Mesendoderm (in vitro differentiated cells): ENCODE data around the gene CDC37. TPM values are rescaled to one million over a fixed set of nuclear protein-coding genes. Genes with fewer than 3 reads are reported as not detected.

Experiments used
- DNase-seq: peaks from one replicate; pipeline ENCODE4 v3.0.0; 2013
- H2AK5ac ChIP-seq: 2 replicates; pipeline ENCODE4 v1.6.1; 2013; ENCODE audit warnings: low read length, inconsistent platforms
- H2BK120ac ChIP-seq: 2 replicates; pipeline ENCODE4 v1.6.1; 2013; ENCODE audit warnings: low read depth, mild to moderate bottlenecking, low read length, moderate library complexity, mixed read lengths
- H2BK15ac ChIP-seq: replicated peaks from 2 replicates; pipeline ENCODE4 v1.6.1; 2013; ENCODE audit warnings: low read depth, mild to moderate bottlenecking, moderate library complexity
- H2BK5ac ChIP-seq: 2 replicates; pipeline ENCODE4 v1.6.1; 2013; ENCODE audit warnings: low read length, inconsistent platforms
- H3K18ac ChIP-seq: 2 replicates; pipeline ENCODE4 v1.6.1; 2013; ENCODE audit warnings: mild to moderate bottlenecking, low read length, mixed read lengths
- H3K23ac ChIP-seq: one replicate; pipeline ENCODE4 v1.6.1; 2013; ENCODE audit warnings: low read length
- H3K27ac ChIP-seq: 2 replicates; pipeline ENCODE4 v1.5.1; 2013; ENCODE audit warnings: low read depth, mild to moderate bottlenecking, inconsistent platforms, low read length, moderate library complexity
- H3K27me3 ChIP-seq: 2 replicates; pipeline ENCODE4 v1.6.1; 2013; ENCODE audit warnings: low read length, control low read depth, mild to moderate bottlenecking, inconsistent platforms; ENCODE audit not compliant: insufficient read depth, poor library complexity
- H3K36me3 ChIP-seq: 2 replicates; pipeline ENCODE4 v1.6.1; 2013; ENCODE audit warnings: low read length, inconsistent platforms; ENCODE audit not compliant: control insufficient read depth, insufficient read depth
- H3K4ac ChIP-seq: one replicate; pipeline ENCODE4 v1.6.1; 2013; ENCODE audit warnings: low read depth, mild to moderate bottlenecking, low read length, moderate library complexity
- H3K4me1 ChIP-seq: 2 replicates; pipeline ENCODE4 v1.6.1; 2013; ENCODE audit warnings: low read depth, low read length, inconsistent platforms; ENCODE audit not compliant: control insufficient read depth
- H3K4me2 ChIP-seq: 2 replicates; pipeline ENCODE4 v1.6.1; 2013; ENCODE audit warnings: low read length
- H3K4me3 ChIP-seq: 2 replicates; pipeline ENCODE4 v1.5.1; 2013; ENCODE audit warnings: mild to moderate bottlenecking, low read length
- H3K56ac ChIP-seq: one replicate; pipeline ENCODE4 v1.6.1; 2013; ENCODE audit warnings: low read length
- H3K79me1 ChIP-seq: 2 replicates; pipeline ENCODE4 v1.6.1; 2013; ENCODE audit warnings: low read length, inconsistent platforms
- H3K79me2 ChIP-seq: 2 replicates; pipeline ENCODE4 v1.6.1; 2013; ENCODE audit warnings: mild to moderate bottlenecking, low read length; ENCODE audit not compliant: control insufficient read depth, insufficient read depth
- H3K9ac ChIP-seq: 2 replicates; pipeline ENCODE4 v1.6.1; 2013; ENCODE audit warnings: low read length, inconsistent platforms
- H4K5ac ChIP-seq: one replicate; pipeline ENCODE4 v1.6.1; 2013; ENCODE audit warnings: low read length
- H4K8ac ChIP-seq: one replicate; pipeline ENCODE4 v1.6.1; 2013; ENCODE audit warnings: low read depth, mild to moderate bottlenecking, control low read depth, low read length, moderate library complexity
- WGBS: extraction: QIAGEN DNeasy Blood & Tissue Kit; methylation state at CpG from one replicate; pipeline ENCODE4 v1.1.7; 2013; ENCODE audit warnings: low lambda C conversion rate, missing lambda C conversion rate; ENCODE audit not compliant: insufficient coverage; ENCODE audit errors: extremely low coverage; 5-methylcytosine and 5-hydroxymethylcytosine counted together
- polyA plus RNA-seq, 2 experiments: library from polyadenylated mRNA; stranded (reverse); fragments of 200-250 nt; gene quantifications; one replicate each; pipeline ENCODE4 v1.2.3, GENCODE V29; 2013

Gene CDC37
- polyA plus RNA-seq (2013, experiment 1 of 2), result 151 TPM
- 153 TPM for polyA plus RNA-seq (2013, experiment 2 of 2)

- peaks cover 20% of the 10 kb centered on the region for H3K79me1 ChIP-seq
- H3K9ac ChIP-seq, result peak within 1 kb of the TSS; percentile 98
- H4K5ac ChIP-seq, result peak within 1 kb of the TSS; percentile 39
- no peak within 1 kb of the TSS for H3K18ac ChIP-seq
- H3K56ac ChIP-seq, result peak within 1 kb of the TSS; percentile 89
- peak within 1 kb of the TSS; percentile 95 for H3K4me2 ChIP-seq
- peak within 1 kb of the TSS; percentile 55 for H2BK5ac ChIP-seq
- peaks cover 1% of the 10 kb centered on the region for H3K36me3 ChIP-seq
- H3K4ac ChIP-seq, result peak within 1 kb of the TSS; percentile 60
- peak; percentile 97 for DNase-seq
- H3K23ac ChIP-seq, result peak within 1 kb of the TSS; percentile 37
- H2BK15ac ChIP-seq, result no peak within 1 kb of the TSS
- peak within 1 kb of the TSS; percentile 99 for H3K4me3 ChIP-seq
- peaks cover 9% of the 10 kb centered on the region for H3K27me3 ChIP-seq
- H2AK5ac ChIP-seq, result no peak within 1 kb of the TSS
- WGBS, result no CpG with 5 or more reads among the region's 69 CpGs
- H2BK120ac ChIP-seq, result no peak within 1 kb of the TSS
- no peaks in the 10 kb centered on the region for H3K4me1 ChIP-seq
- no peak within 1 kb of the TSS for H4K8ac ChIP-seq
- no peak within 1 kb of the TSS for H3K27ac ChIP-seq
- H3K79me2 ChIP-seq, result peaks cover 39% of the 10 kb centered on the region
Measured at GRCh38 chr19:10403137-10404021, at the start of gene CDC37. Gene CDC37, minus strand, starts transcription at chr19:10403542. Its CDS starts 63 bp downstream, at chr19:10403479.

- Histone ChIP-seq H3K36me3 (no peaks in the 10 kb centered on the region), H3K79me1 (no peaks in the 10 kb centered on the region), H3K4me3 (no peak overlapping the region), H3K4me1 (no peaks in the 10 kb centered on the region), H3K9ac (no peak overlapping the region), H2BK15ac (no peak overlapping the region), H3K23ac (no peak overlapping the region), H3K18ac (no peak overlapping the region), H3K4me2 (no peak overlapping the region), H2BK5ac (no peak overlapping the region), H2AK5ac (no peak overlapping the region), H3K56ac (no peak overlapping the region), H4K8ac (no peak overlapping the region), H3K27me3 (no peaks in the 10 kb centered on the region), H4K5ac (no peak overlapping the region), H3K4ac (no peak overlapping the region), H3K79me2 (no peaks in the 10 kb centered on the region), H3K27ac (no peak overlapping the region), H2BK120ac (no peak overlapping the region)
- WGBS, result no CpG with 5 or more reads among the region's 25 CpGs
- DNase-seq, result peak; percentile 55
Measured at GRCh38 chr19:10450853-10451609, 47.7 kb upstream of the CDC37 start.

- H3K4me2 ChIP-seq, result no peak overlapping the region
- no peak overlapping the region for H3K56ac ChIP-seq
- no peak overlapping the region for H3K4me3 ChIP-seq
- H2AK5ac ChIP-seq, result no peak overlapping the region
- H4K5ac ChIP-seq, result no peak overlapping the region
- H3K27me3 ChIP-seq, result no peaks in the 10 kb centered on the region
- H3K79me1 ChIP-seq, result no peaks in the 10 kb centered on the region
- WGBS, result no CpG with 5 or more reads among the region's 14 CpGs
- no peak overlapping the region for H3K23ac ChIP-seq
- H3K18ac ChIP-seq, result no peak overlapping the region
- no peak overlapping the region for H4K8ac ChIP-seq
- H3K9ac ChIP-seq, result no peak overlapping the region
- no peak for DNase-seq
- H2BK5ac ChIP-seq, result no peak overlapping the region
- no peaks in the 10 kb centered on the region for H3K79me2 ChIP-seq
- H3K4ac ChIP-seq, result no peak overlapping the region
- no peak overlapping the region for H3K27ac ChIP-seq
- no peak overlapping the region for H2BK120ac ChIP-seq
- H3K4me1 ChIP-seq, result no peaks in the 10 kb centered on the region
- H3K36me3 ChIP-seq, result no peaks in the 10 kb centered on the region
- H2BK15ac ChIP-seq, result no peak overlapping the region
Measured at GRCh38 chr19:10450191-10450852, 47.0 kb upstream of the CDC37 start.

- no peaks in the 10 kb centered on the region for H3K27me3 ChIP-seq
- H4K8ac ChIP-seq, result no peak overlapping the region
- H3K4ac ChIP-seq, result no peak overlapping the region
- H3K27ac ChIP-seq, result no peak overlapping the region
- no peak overlapping the region for H2BK120ac ChIP-seq
- no peaks in the 10 kb centered on the region for H3K79me2 ChIP-seq
- H3K36me3 ChIP-seq, result no peaks in the 10 kb centered on the region
- no peaks in the 10 kb centered on the region for H3K4me1 ChIP-seq
- no peak overlapping the region for H3K4me3 ChIP-seq
- H3K79me1 ChIP-seq, result no peaks in the 10 kb centered on the region
- no peak overlapping the region for H3K18ac ChIP-seq
- H2BK15ac ChIP-seq, result no peak overlapping the region
- no peak overlapping the region for H4K5ac ChIP-seq
- H3K23ac ChIP-seq, result no peak overlapping the region
- H2AK5ac ChIP-seq, result no peak overlapping the region
- H3K56ac ChIP-seq, result no peak overlapping the region
- H3K4me2 ChIP-seq, result no peak overlapping the region
- H2BK5ac ChIP-seq, result no peak overlapping the region
- H3K9ac ChIP-seq, result no peak overlapping the region
- no CpG with 5 or more reads among the region's 7 CpGs for WGBS
- DNase-seq, result no peak
Measured at GRCh38 chr19:10449037-10449436, 45.7 kb upstream of the CDC37 start.

DNA sequence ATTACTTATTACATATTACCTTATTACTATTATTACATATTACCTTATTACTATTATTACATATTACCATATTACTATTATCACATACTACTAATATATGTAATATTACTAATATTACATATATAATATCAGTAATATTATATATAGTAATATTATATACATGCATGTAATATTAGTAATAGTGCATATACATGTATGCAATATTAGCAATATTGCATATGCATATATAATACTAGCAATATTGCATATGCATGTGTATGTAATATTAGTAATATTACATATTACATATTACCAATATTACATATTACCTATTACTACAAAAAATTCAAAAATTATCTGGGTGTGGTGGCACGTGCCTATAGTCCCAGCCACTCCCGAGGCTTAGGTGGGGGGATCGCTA is 39.4 kb upstream of the CDC37 start:
- H4K5ac ChIP-seq, result no peak overlapping the region
- H2BK15ac ChIP-seq, result no peak overlapping the region
- H3K27ac ChIP-seq, result no peak overlapping the region
- no peak overlapping the region for H3K9ac ChIP-seq
- H3K56ac ChIP-seq, result no peak overlapping the region
- no peak overlapping the region for H3K23ac ChIP-seq
- no CpG with 5 or more reads among the region's 3 CpGs for WGBS
- no peak overlapping the region for H2AK5ac ChIP-seq
- H3K36me3 ChIP-seq, result no peaks in the 10 kb centered on the region
- H4K8ac ChIP-seq, result no peak overlapping the region
- no peak overlapping the region for H3K4ac ChIP-seq
- H3K79me1 ChIP-seq, result no peaks in the 10 kb centered on the region
- no peak overlapping the region for H2BK5ac ChIP-seq
- H2BK120ac ChIP-seq, result no peak overlapping the region
- no peak for DNase-seq
- H3K18ac ChIP-seq, result no peak overlapping the region
- H3K4me2 ChIP-seq, result no peak overlapping the region
- no peaks in the 10 kb centered on the region for H3K79me2 ChIP-seq
- H3K27me3 ChIP-seq, result no peaks in the 10 kb centered on the region
- H3K4me1 ChIP-seq, result no peaks in the 10 kb centered on the region
- H3K4me3 ChIP-seq, result no peak overlapping the region
